Glomerular visceral epithelial cell (primary cell): ENCODE data around the gene ZNF132.
"Not testable (repeated sequence)": the region's sequence is repeated elsewhere in the genome, so short reads cannot be mapped to it uniquely, and the experiment has no call there.

Source experiments
- DNase-seq: peaks from one replicate; pipeline ENCODE4 v3.0.0-alpha.2; 2016; ENCODE audit errors: extremely low spot score

ZNF132 gene

DNA sequence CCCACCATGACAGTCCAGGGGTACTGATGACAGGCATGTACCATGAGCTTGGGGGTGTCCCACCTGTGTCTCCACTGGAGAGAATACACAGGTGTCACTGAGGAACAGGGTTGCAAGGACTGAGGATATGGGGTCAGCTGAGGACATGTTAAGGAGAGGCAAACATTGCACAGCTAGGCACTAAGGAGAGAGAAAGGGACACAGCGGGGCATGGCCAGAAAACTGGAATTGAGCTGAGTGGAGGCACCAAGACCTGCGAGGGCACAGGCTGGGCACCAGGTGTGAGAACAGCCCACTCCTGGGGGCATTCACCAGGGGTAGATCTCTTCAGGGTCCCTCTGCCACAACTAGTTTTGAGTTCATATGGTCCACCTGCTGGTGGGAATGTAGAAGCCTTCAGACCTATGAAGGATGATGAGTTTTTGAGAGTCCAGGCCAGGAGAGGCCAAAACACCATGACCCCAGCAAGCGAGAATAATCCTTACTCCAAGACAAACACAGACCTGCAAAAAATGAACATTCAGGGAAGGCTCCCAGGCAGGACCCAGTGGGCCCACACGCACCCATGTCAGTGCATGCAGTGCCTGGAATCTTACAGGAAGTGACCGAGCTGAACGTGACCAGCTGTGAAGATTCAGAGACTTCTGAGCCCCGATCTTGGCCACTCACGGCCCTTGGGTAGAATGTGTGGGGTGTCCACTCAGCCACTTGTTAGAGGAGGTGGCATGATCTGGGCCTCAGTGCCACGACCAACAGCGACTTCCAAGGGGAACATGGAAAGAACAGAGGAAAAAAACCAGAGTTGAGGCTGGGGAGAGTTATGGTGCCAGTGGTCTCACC lies 32.9 kb downstream of the ZNF132 start:
- DNase-seq: no peak

DNA sequence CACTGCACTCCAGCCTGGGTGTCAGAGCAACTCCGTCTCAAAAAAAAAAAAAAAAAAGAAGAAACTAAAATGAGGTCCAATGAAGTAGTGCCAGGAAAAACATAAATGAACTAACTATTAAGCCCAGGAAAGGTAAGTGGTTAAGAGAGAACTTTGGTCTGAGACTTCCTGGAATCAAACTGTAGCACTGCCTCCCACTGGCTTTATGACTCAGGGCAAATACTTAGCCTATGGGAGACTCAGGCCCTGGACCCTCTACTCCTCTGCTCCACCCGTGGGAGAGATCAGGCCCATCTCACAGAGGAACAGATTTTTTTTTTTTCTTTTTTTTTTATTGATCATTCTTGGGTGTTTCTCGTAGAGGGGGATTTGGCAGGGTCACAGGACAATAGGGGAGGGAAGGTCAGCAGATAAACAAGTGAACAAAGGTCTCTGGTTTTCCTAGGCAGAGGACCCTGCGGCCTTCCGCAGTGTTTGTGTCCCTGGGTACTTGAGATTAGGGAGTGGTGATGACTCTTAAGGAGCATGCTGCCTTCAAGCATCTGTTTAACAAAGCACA lies 36.0 kb downstream of the ZNF132 start:
- not testable (repeated sequence) for DNase-seq

DNA sequence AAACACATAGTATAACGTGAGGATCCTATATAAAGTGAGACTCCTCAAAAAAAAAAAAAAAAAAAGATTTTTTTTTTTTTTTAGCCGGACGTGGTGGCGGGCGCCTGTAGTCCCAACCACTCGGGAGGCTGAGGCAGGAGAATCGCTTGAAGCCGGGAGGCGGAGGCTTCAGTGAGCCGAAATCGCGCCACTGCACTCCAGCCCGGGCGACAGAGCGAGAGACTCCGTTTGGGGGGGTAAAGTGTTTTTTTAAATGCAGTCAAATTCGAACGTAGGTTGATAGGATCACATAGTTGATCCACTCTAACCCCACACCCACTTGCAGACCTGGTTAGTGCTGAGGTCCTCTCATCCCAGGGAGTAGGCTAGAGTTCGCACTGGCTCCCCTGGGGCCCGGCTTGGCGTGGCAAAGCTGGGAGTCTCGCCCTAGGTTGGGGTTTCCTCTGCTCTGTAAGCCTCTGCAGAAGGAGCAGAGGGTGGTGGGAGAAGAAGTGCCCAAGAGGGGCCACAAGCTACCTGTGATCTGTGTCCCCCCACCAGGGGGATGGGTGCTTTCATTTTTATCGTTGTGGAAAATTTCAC lies 38.0 kb downstream of the ZNF132 start:
- DNase-seq: no peak

DNA sequence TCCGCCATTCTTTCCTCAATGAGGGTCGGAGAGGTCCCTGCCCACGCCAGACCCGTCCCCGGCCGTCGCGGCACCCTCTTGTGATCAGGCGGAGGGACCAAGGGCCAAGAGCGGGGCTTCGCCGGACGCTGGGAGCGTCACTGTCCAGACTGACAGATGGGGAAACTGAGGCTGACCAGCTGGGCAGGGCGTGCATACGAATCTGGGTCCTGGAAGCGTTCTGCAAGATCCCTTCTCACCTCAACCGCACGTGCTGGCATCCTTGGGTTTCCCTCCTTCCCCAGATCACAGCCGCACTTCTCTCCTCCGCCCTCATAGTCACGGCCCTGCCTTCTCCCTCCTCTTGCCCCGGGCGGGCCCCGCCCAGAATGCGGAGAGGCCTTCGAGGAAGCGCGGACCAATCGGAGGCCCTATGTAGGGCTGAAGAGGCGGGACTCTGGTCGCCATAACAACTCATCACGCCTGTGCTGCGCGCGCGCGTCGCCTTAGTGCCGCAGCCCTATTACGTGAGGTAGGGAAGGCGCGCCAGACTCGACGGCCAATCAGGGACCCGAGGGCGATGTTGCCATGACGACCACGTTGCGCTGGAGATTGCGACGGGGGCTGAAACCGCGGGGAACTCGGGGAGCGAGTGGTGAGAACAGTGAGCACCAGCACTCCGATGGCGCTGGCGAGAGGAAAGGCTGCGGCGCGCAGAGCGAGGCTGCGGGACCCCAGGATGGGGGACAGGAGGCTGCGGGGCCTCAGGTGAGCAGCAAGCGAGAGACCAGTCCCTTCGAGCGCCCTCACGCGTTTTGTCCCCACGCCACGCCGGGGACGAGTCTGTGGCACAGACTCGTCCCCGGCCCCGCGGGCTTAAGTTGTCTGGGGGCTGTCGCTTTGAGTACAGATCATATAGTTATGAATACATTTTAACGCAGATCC lies 38.8 kb downstream of the ZNF132 start:
- DNase-seq: peak; percentile 100

DNA sequence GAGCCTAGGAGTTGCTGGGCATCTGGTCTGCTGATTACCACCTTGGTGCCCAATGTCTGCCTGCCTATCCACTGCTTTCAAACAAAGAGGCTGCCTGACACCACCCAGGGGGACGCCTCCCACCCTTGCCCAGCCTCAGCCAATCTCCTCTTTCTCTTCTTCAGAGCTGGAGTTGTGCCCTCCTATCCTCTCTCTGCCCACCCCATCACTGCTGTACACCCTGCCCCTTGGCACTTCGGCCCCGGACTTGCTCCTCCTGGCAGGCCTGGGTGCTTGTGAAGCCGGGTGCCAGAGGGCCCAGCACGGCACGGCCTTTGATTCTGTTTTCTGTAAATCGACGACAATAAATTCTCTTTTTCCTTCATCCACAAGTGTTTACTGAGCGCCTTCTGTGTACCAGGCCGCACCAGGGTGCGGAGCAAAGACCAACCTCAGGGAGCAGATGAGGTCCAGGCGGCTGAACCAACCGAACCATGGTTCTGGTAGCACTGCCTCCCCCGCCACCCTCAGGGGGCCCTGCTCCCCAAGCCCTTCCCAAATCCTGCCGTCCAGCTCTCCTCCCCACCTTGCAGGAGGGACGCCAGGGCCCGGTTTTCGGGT lies 39.5 kb downstream of the ZNF132 start:
- DNase-seq: no peak

DNA sequence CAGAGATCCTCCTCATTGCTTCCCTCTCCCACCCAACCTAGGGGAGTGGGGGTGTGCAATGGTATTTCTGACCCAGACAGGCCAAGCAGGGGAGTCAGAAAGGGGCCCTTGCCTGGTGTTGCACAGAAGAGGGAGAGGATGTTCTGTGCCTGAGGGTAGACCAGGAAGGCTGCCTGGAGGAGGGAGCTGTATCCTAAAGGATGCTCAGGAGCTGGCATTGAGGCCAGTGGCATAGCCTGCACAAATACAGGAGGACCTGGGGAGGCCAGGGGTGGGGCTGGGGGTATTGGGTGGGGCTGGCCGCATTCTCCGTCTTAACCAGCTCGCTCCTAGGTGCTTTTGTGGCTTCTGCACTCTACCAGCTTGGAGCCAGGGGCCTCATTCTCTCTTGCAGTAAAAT lies 40.0 kb downstream of the ZNF132 start:
- no peak for DNase-seq

DNA sequence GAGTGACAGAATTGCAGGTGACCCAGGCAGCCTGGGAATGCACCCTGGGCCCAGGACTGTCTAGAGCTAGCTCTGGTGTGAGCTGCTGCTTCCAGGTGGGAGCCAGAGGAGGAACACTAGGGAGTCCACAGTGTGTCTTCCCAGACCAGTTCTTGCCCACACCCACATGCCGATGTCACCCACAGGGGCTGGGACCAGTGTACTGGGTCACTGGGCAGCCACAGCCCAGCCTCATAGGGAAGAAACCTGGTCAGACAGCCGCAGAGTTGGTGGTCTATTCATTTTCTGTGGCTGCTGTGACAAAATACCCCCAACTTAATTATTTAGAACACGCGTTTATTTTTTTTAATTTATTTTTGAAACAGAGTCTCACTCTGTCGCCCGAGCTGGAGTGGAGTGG lies 41.4 kb downstream of the ZNF132 start:
- DNase-seq: no peak

DNA sequence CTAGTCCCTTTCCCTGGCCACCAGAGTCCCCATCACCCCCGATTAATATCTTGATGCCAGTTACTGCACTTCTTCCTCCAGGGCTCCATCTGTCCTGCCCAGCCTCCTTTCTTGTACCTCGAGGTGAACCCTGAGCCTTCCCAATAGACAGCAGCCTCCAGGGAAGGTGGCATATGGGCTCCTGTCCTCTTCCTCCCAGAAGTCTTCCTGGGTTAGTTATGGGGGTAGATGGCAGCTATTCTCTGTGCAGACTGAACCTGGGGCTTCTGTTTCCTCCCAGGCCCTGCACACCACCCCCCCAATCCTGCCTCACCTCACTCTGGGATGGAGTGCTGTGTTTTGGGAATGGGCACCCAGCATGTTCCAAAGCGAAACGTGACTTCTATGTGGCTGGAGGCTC lies 41.9 kb downstream of the ZNF132 start:
- no peak for DNase-seq

DNA sequence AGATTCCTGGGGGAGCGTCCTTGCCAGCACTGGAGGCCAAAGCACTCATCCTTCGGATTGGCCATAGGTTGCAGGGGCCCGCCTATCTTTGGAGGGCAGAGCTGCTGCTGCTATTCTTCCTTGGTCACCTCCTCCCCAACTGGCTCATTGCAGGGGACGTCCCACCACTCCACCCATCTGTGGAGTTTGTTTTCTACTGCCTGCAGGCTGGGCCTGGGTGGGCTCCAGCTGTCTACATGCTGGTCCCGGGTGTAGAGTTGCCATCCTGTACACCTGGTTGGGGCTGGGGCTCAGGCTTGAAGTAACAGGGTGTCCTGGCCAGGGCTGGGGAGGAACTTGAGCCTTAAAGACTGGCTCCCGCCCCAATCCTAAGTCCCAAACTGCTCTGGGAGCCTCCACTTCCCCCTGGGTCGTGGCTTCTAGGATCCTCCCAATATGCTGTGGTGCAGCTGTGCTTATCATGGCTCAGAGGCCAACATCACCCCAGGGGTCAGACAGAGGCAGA lies 42.4 kb downstream of the ZNF132 start:
- DNase-seq: no peak

DNA sequence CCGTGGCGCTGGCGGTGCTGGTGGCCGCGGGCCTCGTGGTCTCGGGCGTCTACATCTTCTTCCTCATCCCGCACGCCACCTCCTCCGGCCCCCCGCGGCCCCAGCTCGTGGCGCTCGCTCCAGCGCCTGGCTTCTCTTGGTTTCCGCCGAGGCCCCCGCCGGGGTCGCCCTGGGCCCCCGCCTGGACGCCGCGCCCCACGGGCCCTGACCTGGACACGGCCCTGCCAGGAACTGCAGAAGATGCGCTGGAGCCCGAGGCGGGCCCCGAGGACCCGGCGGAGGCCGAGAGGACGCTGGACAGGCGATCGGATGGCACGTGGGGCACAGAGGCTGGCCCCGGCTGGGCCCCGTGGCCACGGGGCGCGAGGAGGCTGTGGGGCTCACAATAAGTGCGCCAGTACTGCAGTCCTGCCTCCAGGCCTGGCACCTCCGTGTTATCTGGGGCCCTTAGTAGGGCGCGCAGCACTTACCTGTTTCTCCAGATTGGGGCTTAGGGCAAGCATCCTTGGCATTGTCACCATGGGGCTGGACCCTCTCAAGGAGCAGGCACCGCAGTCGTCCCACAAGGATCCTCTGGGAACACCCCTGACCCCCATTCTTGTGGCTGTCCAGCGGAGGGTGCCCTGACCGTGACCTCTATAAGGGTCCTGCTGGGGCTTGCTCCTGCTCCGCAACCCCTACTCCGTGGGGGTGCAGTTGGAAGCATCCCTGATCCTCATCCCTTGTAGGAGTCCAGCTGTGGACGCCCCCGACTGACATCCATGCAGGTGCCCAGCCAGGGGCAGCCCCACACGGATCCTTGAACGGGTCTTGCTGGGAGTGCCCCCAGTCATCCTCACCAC lies 43.0 kb downstream of the ZNF132 start:
- DNase-seq: no peak

DNA sequence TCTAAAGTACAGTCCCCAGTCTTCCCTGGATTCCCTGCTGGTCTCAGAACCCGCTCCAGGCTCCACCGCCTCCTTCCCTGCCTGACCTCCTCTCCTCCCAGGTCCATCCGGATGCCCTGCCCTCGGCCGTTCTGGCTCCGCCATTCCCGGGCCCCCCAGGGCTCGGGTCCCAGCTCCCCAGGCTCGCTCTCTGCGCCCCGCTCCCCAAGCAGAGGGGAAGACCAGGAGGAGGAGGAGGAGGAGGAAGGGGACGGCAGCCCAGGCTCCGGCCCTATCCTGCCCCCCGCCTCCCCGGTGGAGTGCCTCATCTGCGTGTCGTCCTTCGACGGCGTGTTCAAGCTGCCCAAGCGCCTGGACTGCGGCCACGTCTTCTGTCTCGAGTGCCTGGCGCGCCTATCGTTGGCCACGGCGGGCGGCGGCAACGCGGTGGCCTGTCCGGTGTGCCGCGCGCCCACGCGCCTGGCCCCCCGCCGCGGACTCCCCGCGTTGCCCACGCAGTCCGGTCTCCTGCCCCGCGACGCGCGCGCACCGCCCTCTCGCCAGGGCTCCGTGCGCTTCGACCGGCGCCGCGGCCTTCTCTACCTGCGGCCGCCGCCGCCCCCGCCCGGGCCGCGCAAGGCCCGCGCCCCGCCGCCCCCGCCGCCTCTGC lies 43.9 kb downstream of the ZNF132 start:
- no peak for DNase-seq

DNA sequence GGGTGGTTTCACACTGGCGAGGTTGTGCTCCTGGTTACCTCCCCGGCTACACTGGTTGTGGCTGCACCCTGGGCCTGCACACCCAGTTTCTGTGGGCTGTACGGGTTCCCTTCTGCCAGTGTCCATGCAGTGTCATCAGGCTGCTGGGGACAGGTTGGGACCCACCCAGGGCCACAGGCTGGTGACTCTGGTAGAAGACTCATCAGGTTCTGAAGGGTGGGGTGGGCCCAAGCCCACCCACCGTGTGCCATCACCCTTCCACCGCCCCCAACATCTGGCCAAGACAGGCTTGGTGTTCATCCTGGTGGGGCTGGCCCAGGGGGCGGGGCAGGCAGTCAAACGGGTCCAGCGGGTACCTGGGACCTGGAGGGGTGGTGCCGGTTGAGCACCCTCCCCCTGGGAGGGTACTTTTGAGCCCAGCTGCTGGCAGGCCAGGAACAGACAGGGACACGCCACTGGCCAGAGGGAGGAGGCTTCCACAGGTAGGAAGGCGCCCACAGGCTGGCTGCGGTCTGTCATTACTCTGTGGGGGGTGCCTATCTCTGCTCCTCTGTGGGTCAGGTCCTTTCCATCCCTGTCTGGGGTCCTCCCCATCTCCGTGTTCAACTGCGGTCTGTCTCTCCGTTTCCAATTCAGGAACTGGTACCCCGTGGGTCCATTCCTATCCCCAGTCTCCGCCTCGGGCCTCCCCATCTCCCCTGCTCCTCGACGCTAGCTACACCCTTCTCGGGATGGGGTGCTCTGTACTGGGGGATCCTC lies 44.6 kb downstream of the ZNF132 start, which contains the start of gene RNF225:
TSS of gene RNF225 (plus strand) at position 437 of the 759 bp plus-strand sequence. CDS start 434 bp downstream, outside the sequence.
- DNase-seq: no peak

DNA sequence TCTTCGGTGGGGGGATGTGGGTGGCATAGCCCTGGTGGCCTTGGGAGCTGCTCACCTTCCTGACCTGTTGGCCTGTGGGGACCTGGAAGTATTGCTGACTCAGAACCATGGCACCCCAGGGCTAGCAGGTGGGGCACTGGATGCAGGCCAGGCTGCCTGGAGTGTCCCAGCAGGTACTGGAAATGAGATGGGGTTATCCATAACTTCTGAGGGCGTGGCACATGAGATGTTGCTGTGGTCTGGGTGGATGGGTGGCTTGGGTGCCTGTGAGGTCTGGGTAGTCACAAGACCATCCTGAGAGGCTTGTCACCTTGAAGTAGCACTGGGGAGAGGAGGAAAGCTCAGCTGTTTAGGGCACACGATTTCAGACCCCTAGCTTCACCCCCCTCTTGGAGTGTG lies 45.1 kb downstream of the ZNF132 start:
- no peak for DNase-seq

DNA sequence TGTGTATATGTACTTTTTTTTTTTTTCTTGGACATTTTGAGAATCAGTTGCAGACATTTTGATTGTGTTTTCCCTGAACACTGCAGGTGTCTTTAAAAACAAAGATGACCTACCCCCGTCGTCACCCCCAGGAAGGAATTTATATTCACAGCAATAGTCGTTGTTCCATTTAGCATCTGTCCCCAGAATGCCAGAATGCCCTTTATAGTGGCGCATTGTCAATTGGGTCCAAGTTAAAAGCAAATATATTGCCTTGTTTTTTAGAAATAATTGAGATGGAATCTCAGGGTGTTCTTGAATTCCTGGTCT lies 46.3 kb downstream of the ZNF132 start:
- no peak for DNase-seq

DNA sequence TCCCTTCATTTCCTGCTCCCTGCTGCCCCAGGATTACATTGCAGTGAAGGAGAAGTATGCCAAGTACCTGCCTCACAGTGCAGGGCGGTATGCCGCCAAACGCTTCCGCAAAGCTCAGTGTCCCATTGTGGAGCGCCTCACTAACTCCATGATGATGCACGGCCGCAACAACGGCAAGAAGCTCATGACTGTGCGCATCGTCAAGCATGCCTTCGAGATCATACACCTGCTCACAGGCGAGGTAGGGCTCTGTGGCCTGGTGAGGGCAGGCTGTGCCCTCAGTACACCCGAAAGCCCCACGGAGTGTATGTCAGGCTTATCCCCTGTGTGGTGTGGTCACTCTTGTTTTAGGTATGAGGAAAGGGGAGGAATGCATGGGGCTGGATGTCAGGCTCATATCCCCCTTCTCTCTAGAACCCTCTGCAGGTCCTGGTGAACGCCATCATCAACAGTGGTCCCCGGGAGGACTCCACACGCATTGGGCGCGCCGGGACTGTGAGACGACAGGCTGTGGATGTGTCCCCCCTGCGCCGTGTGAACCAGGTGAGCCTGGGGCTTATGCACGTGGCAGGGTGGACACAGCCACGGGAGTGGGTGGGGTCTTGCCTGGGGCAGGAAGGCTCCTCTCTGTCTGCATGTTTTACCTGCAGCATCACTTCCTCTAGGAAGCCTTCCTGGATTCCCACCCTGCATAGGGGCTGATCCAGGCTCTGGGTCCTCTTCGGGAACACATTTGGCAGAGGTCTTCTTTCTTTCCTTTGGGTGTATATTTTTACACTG lies 46.8 kb downstream of the ZNF132 start:
- DNase-seq: no peak

DNA sequence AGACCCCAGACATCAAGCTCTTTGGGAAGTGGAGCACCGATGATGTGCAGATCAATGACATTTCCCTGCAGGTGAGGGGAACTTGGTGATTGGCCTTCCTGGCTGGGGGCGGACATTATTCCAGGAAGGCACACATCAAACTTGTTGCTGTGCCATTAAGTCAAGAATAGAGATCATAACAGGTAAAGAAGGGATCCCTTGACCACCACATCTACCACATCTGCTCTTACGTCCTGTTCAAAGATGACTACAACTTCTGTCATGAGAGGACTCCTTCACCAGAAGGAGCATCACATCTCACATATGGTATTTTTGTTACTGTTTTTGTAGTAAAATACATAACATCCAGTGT lies 51.8 kb downstream of the ZNF132 start:
- DNase-seq: no peak

DNA sequence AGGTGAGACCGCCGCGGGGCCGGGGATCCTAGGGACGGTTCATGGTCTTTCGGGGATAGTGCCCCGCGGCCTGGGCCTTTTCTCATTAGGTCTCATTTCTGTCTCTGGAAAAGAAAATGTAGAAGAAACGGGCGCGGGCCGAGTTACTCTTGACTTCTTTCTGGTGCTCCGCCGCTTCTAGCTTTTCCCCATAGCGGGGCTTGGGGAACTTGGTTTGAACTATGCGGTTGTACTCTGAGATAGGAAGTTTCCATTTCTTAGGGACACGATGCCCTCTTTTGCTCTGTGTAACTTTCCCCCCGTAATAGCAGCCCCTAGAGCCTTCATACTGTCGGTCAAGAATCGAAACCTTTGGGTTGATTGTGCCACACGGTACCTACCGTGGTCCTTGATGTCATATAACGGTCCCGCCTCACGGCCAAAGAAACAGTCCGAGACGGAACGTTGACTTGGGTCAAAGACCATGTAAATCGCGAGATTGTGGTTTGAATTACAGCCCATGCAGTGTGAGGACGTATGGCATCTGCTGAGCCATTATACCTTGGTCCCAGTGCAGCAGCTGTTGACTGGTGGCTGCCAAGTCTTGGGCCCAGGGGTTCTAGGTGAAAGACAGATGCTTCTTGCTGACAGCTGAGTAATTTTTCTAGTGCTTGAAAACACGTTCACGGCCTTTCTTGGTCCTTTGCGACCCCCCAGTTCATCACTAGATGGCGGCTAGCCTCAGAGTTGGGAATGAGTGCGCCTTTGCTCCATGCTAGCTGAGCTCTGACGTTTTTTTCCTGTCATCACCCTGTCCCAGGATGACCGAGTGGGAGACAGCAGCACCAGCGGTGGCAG lies 52.4 kb downstream of the ZNF132 start:
- no peak for DNase-seq
